Transverse colon (tissue), 4 donors: ENCODE results near the gene ASTL. TPM values are rescaled to one million over a fixed set of nuclear protein-coding genes. Genes with fewer than 3 reads are reported as not detected.

Experiments used
- DNase-seq: peaks from one replicate; pipeline ENCODE4 v3.0.0-alpha.2; 2019
- H3K27ac ChIP-seq, 4 donors: fragments of 200-600 bp; sonication (generic); 2 replicates each; pipeline ENCODE4 v1.5.1; 2016 to 2018; ENCODE audit warnings: inconsistent platforms in 4 of 4
- H3K27me3 ChIP-seq: fragments of 200-600 bp; sonication (generic); 2 replicates; pipeline ENCODE4 v1.5.1; 2017; ENCODE audit warnings: inconsistent platforms
- H3K36me3 ChIP-seq, 4 donors: fragments of 200-600 bp; sonication (generic); 2 replicates each; pipeline ENCODE4 v1.5.1; 2017 to 2019; ENCODE audit warnings: inconsistent platforms in 4 of 4
- H3K4me1 ChIP-seq, 4 donors: fragments of 200-600 bp; sonication (generic); 2 replicates each; pipeline ENCODE4 v1.5.1; 2017 to 2020; ENCODE audit warnings: inconsistent platforms in 4 of 4
- H3K4me3 ChIP-seq, 4 donors: fragments of 200-600 bp; sonication (generic); 1 replicate in 1 of 4; 2 replicates in 3 of 4; pipeline versions ENCODE4 v1.5.1 to v1.6.1; 2017 to 2019; ENCODE audit warnings: inconsistent platforms in 4 of 4
- H3K9me3 ChIP-seq, 2 donors: fragments of 200-600 bp; sonication (generic); 2 replicates each; pipeline ENCODE4 v1.5.1; 2017 to 2019; ENCODE audit warnings: inconsistent platforms in 2 of 2
- EP300 ChIP-seq: sonication (generic); formaldehyde crosslinking; IDR thresholded peaks from one replicate; pipeline ENCODE4 v1.6.1; 2017; ENCODE audit warnings: antibody characterized with exemption, low read depth
- POLR2A ChIP-seq: fragments of 450-650 bp; IDR thresholded peaks from one replicate; pipeline ENCODE4 v1.6.1; 2016; ENCODE audit warnings: antibody characterized with exemption, mild to moderate bottlenecking, moderate library complexity
- POLR2AphosphoS5 ChIP-seq, 3 donors: sonication (generic); formaldehyde crosslinking; IDR thresholded peaks; one replicate each; pipeline ENCODE4 v1.6.1; 2016; ENCODE audit warnings: antibody characterized with exemption in 3 of 3
- WGBS, 2 donors: methylation state at CpG; one replicate each; pipeline ENCODE4 v1.1.5; 2018; ENCODE audit warnings: low coverage in 1 of 2; 5-methylcytosine and 5-hydroxymethylcytosine counted together
- in situ Hi-C, 4 donors: fragments of 200-750 bp; cut with MboI; loops; one replicate each; pipeline versions ENCODE4 v1.15.0 to v1.15.1; 2017; ENCODE audit warnings: low sequenced_read_pairs in 3 of 4, low pct_ligation_motif_present in 1 of 4, low pct_unique_long_range_greater_than_20kb in 1 of 4
- intact Hi-C: fragments of 100-400 bp; cut with DNase I; formaldehyde crosslinking; loops from one replicate; pipeline ENCODE4 v1.15.1; 2023; ENCODE audit warnings: low total_unique reads
- total RNA-seq, 4 donors: library from RNA; depleted of rRNA; stranded (reverse); fragments of >200 nt; gene quantifications; one replicate each; pipeline ENCODE4 v1.1.0, GENCODE V29; 2016
- TF ChIP-seq, protein P1 (sequence below), 5 experiments: fragments of 200-600 bp in 3 of 5; fragments of 450-650 bp in 2 of 5; sonication (generic) in 3 of 5; IDR thresholded peaks; 1 replicate in 2 of 5; 2 replicates in 3 of 5; pipeline ENCODE4 v1.5.1; 2016 to 2017; ENCODE audit warnings: antibody characterized with exemption in 5 of 5, inconsistent platforms in 3 of 5, mild to moderate bottlenecking in 2 of 5, moderate library complexity in 1 of 5

ASTL gene
- total RNA-seq, 4 donors from 2014 or later: 0.95 TPM; not detected in 3

DNA sequence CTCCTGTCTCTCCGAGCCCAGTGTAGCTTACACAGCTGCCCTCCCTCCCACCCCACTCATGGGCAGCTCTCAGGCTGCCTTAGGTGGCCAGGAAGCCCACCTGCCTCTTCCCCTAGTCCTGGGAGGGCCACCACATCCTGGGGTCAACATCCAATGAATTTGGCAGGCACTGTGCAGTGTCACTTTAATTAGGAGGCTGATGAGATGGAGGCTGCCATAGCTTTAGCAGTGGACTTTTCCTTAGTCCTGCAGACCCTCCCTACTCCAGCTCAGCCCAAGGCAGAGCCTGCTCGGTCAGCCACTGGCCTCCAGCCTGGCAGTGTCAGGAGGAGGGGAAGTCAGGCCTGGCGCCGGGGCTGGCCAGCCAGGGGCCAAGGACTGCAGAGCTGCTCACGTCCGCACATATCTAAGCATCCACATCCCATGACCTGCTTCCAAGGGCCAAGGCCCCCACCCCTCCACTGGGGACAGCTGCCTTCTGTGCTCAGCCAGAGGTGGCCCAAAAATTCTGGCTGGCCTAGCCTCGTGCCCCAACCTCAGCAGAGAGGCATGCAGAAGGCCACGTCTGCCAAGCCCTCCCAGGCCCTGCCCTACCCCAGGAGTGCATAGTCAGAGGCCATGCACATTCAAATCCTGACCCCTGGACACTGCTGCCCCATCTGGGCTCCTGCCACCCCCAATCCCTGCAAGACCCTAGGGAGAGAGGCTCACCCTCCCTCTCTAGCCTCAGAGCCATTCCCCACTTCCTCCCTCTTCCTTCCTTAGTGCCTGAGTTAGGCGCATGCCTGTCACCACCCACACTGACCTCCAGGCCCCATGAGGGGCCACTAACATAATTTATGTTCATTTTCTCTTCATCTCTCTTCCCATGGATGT is 55.0 kb downstream of the ASTL start:
- no peaks in the 10 kb centered on the region for H3K9me3 ChIP-seq
- no peak overlapping the region for H3K4me3 ChIP-seq
- no peaks in the 10 kb centered on the region for H3K36me3 ChIP-seq
- H3K4me1 ChIP-seq: no peaks in the 10 kb centered on the region
- H3K27me3 ChIP-seq: peaks cover 6% of the 10 kb centered on the region
- WGBS, 2 donors: 66 to 80% methylated on average over 2 to 9 of the region's 9 CpGs
- intact Hi-C loops: no loop called here
- DNase-seq: no peak
- in situ Hi-C loops: no loop called here
- no peak for TF ChIP-seq POLR2A
- TF ChIP-seq, protein P1, sequence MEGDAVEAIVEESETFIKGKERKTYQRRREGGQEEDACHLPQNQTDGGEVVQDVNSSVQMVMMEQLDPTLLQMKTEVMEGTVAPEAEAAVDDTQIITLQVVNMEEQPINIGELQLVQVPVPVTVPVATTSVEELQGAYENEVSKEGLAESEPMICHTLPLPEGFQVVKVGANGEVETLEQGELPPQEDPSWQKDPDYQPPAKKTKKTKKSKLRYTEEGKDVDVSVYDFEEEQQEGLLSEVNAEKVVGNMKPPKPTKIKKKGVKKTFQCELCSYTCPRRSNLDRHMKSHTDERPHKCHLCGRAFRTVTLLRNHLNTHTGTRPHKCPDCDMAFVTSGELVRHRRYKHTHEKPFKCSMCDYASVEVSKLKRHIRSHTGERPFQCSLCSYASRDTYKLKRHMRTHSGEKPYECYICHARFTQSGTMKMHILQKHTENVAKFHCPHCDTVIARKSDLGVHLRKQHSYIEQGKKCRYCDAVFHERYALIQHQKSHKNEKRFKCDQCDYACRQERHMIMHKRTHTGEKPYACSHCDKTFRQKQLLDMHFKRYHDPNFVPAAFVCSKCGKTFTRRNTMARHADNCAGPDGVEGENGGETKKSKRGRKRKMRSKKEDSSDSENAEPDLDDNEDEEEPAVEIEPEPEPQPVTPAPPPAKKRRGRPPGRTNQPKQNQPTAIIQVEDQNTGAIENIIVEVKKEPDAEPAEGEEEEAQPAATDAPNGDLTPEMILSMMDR (IDR thresholded peaks at IDR 0.05): no peak
- no peak for TF ChIP-seq POLR2AphosphoS5 (IDR thresholded peaks at IDR 0.05)
- TF ChIP-seq EP300: no peak
- no peak overlapping the region for H3K27ac ChIP-seq

- no peak overlapping the region for H3K27ac ChIP-seq
- no peak for TF ChIP-seq EP300
- TF ChIP-seq, protein P1 (IDR thresholded peaks at IDR 0.05): no peak
- no peak for TF ChIP-seq POLR2A
- no peak for TF ChIP-seq POLR2AphosphoS5 (IDR thresholded peaks at IDR 0.05)
- H3K27me3 ChIP-seq: peaks cover 6% of the 10 kb centered on the region
- H3K4me1 ChIP-seq: no peaks in the 10 kb centered on the region
- DNase-seq: no peak
- H3K4me3 ChIP-seq: no peak overlapping the region
- in situ Hi-C loops: no loop called here
- no peaks in the 10 kb centered on the region for H3K36me3 ChIP-seq
- 80 to 89% methylated on average over 2 to 14 of the region's 14 CpGs for WGBS, 2 donors
- no peaks in the 10 kb centered on the region for H3K9me3 ChIP-seq
- intact Hi-C loops: no loop called here
Observed at GRCh38 chr2:96082211-96083063, 55.9 kb downstream of the ASTL start.

DNA sequence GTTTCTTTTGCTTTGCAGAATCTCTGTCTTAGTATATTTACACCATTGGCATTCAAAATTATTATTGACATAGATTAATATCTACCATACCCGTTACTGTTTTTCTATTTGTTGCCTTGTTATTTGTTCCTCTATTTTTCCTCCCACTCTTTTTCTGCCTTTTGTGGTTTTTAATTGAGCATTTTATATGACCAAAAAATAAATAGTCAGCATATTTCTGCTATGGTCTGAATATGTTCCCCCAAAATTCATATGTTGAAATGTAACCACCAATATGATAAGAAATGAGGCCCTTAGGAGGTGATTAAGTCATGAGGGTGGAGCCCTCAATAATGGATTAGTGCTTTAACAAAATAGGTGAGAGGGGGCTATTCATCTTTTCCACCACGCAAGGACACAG is 57.3 kb downstream of the ASTL start:
- intact Hi-C loops (no loop called here), in situ Hi-C loops (no loop called here)
- H3K4me1 ChIP-seq: no peaks in the 10 kb centered on the region
- no peak for DNase-seq
- H3K27me3 ChIP-seq: peaks cover 6% of the 10 kb centered on the region
- 86 to 94% methylated on average over 2 of the region's 2 CpGs for WGBS, 2 donors
- no peaks in the 10 kb centered on the region for H3K36me3 ChIP-seq
- peaks cover 3 to 8% of the 10 kb centered on the region in 2 donors for H3K9me3 ChIP-seq
- H3K4me3 ChIP-seq: no peak overlapping the region
- TF ChIP-seq POLR2AphosphoS5 (IDR thresholded peaks at IDR 0.05) (no peak), POLR2A (no peak), EP300 (no peak)
- TF ChIP-seq, protein P1 (IDR thresholded peaks at IDR 0.05): no peak
- H3K27ac ChIP-seq: no peak overlapping the region

- in situ Hi-C loops: no loop called here
- 69 to 77% methylated on average over 2 of the region's 2 CpGs for WGBS, 2 donors
Observed at GRCh38 chr2:96075199-96075771, 63.0 kb downstream of the ASTL start.

More at GRCh38 chr2:96075199-96075771, 63.0 kb downstream of the ASTL start:
- Histone ChIP-seq H3K9me3 (peaks cover 3 to 11% of the 10 kb centered on the region in 2 donors), H3K4me3 (no peak overlapping the region), H3K4me1 (no peaks in the 10 kb centered on the region), H3K27me3 (peaks cover 6% of the 10 kb centered on the region), H3K36me3 (no peaks in the 10 kb centered on the region), H3K27ac (no peak overlapping the region)
- TF ChIP-seq, protein P1 (IDR thresholded peaks at IDR 0.05): no peak
- TF ChIP-seq POLR2AphosphoS5 (IDR thresholded peaks at IDR 0.05): no peak
- TF ChIP-seq POLR2A: no peak
- TF ChIP-seq EP300: no peak
- no peak for DNase-seq
- intact Hi-C loops: no loop called here
